Panc1 (cell line): ENCODE measurements around the gene IL6. TPM values are rescaled to one million over a fixed set of nuclear protein-coding genes. Genes with fewer than 3 reads are reported as not detected.

Experiments used
- ATAC-seq: fragments of 200-7000 bp; cut with Tn5 transposase; 2 replicates; pipeline ENCODE4 v1.9.1; 2020; ENCODE audit warnings: mild to moderate bottlenecking, moderate library complexity
- BruUV-seq: library from RNA; stranded (reverse); fragments of 400-500 nt; replicated peaks from 2 replicates; lab custom pipeline; 2021; lab: Mats Ljungman, UMichigan
- CTCF ChIA-PET: fragments of 300-600 bp; sonication (Branson Sonifier 250); formaldehyde crosslinking; loops from one replicate; lab custom pipeline; 2022; ENCODE audit warnings: antibody characterized with exemption; lab: Charles Lee
- POLR2A ChIA-PET: fragments of 300-600 bp; sonication (Branson Sonifier 250); formaldehyde crosslinking; loops from one replicate; lab custom pipeline; 2022; ENCODE audit warnings: antibody characterized with exemption; lab: Charles Lee
- DNase-seq: peaks from one replicate; pipeline ENCODE4 v3.0.0-alpha.2; 2010; ENCODE audit warnings: low read depth, low spot score
- H3K27ac ChIP-seq: 2 replicates; pipeline ENCODE4 v1.5.1; 2011; ENCODE audit warnings: mild to moderate bottlenecking, low read length, inconsistent platforms
- H3K27me3 ChIP-seq: fragments of 200-500 bp; sonication (Bioruptor generic); 2 replicates; pipeline ENCODE4 v1.6.0; 2014; ENCODE audit warnings: low read length, inconsistent platforms; ENCODE audit not compliant: control insufficient read depth, insufficient read depth
- H3K36me3 ChIP-seq: fragments of 200-500 bp; sonication (Bioruptor generic); 2 replicates; pipeline ENCODE4 v1.5.1; 2014; ENCODE audit warnings: inconsistent platforms, mild to moderate bottlenecking, low read length, moderate library complexity; ENCODE audit not compliant: control insufficient read depth, insufficient read depth
- H3K4me1 ChIP-seq: 2 replicates; pipeline ENCODE4 v1.5.1; 2011; ENCODE audit warnings: inconsistent platforms, mild to moderate bottlenecking, low read length, moderate library complexity; ENCODE audit not compliant: control insufficient read depth, insufficient read depth
- H3K4me3 ChIP-seq, 2 experiments: 2 replicates each; pipeline ENCODE4 v1.5.1; 2011 to 2012; ENCODE audit warnings: low read depth in 2 of 2, low read length in 2 of 2, mild to moderate bottlenecking in 2 of 2, inconsistent platforms in 1 of 2, moderate library complexity in 1 of 2
- H3K9me3 ChIP-seq: fragments of 200-500 bp; sonication (Bioruptor generic); 2 replicates; pipeline ENCODE4 v1.5.1; 2014; ENCODE audit warnings: low read depth, mild to moderate bottlenecking, inconsistent platforms, low read length, moderate library complexity; ENCODE audit not compliant: control insufficient read depth, insufficient read depth
- CTCF ChIP-seq: fragments of 450-650 bp; IDR thresholded peaks from 2 replicates; pipeline ENCODE4 v1.5.1; 2017; ENCODE audit warnings: mild to moderate bottlenecking
- POLR2AphosphoS5 ChIP-seq: IDR thresholded peaks from 2 replicates; pipeline ENCODE4 v1.6.1; 2012; ENCODE audit warnings: mild to moderate bottlenecking, low read depth, low read length, moderate library complexity
- REST ChIP-seq, 2 experiments: IDR thresholded peaks; 2 replicates each; pipeline ENCODE4 v1.6.1; 2011 to 2012; ENCODE audit warnings: low read depth in 2 of 2, control low read depth in 1 of 2, low read length in 1 of 2, mild to moderate bottlenecking in 1 of 2, moderate library complexity in 1 of 2; ENCODE audit not compliant: insufficient read depth in 1 of 2
- SIN3A ChIP-seq: IDR thresholded peaks from 2 replicates; pipeline ENCODE4 v1.6.1; 2012; ENCODE audit warnings: low read depth, mild to moderate bottlenecking, low read length, moderate library complexity, borderline replicate concordance; ENCODE audit not compliant: insufficient read depth
- TCF7L2 ChIP-seq: IDR thresholded peaks from 2 replicates; pipeline ENCODE4 v1.6.1; 2011; ENCODE audit warnings: mild to moderate bottlenecking, low read depth, low read length, inconsistent platforms
- in situ Hi-C: cut with HindIII; loops from 2 replicates; pipeline ENCODE4 v1.10.0; 2016; ENCODE audit warnings: low sequenced_read_pairs, low pct_unique_long_range_greater_than_20kb
- intact Hi-C: fragments of 100-400 bp; cut with micrococcal nuclease; formaldehyde crosslinking; loops from one replicate; pipeline ENCODE4 v1.10.0; 2022; ENCODE audit not compliant: unreplicated experiment
- total RNA-seq: library from RNA; stranded (reverse); gene quantifications from one replicate; pipeline ENCODE4 v1.2.1, GENCODE V29; 2021; ENCODE audit not compliant: unreplicated experiment

IL6 gene
- total RNA-seq, 1 experiment from 2014 or later = not detected

GRCh38 chr7:22709857-22710256 lies 17.1 kb upstream of the IL6 start:
- ChIA-PET CTCF (no interaction called here), POLR2A (no interaction called here)
- Histone ChIP-seq H3K4me1 (no peaks in the 10 kb centered on the region), H3K27me3 (no peaks in the 10 kb centered on the region), H3K9me3 (no peaks in the 10 kb centered on the region), H3K4me3 (no peak overlapping the region), H3K27ac (no peak overlapping the region), H3K36me3 (no peaks in the 10 kb centered on the region)
- TF ChIP-seq REST (IDR thresholded peaks at IDR 0.05; ENCODE audit: insufficient read depth in 1 of 2, low read depth in 2 of 2, low read length in 1 of 2) (no peak), TCF7L2 (no peak), SIN3A (no peak), POLR2AphosphoS5 (no peak), CTCF (no peak)
- no peak for ATAC-seq
- DNase-seq = no peak
- intact Hi-C loops (no loop called here), in situ Hi-C loops (no loop called here)
- BruUV-seq = no TSS peak

GRCh38 chr7:22712999-22713398 lies 14.0 kb upstream of the IL6 start:
- no peaks in the 10 kb centered on the region for H3K36me3 ChIP-seq
- no TSS peak for BruUV-seq
- ChIA-PET CTCF (no interaction called here), POLR2A (no interaction called here)
- H3K27me3 ChIP-seq = no peaks in the 10 kb centered on the region
- in situ Hi-C loops = no loop called here
- no peak overlapping the region for H3K4me3 ChIP-seq
- intact Hi-C loops = no loop called here
- no peak overlapping the region for H3K27ac ChIP-seq
- no peak for TF ChIP-seq POLR2AphosphoS5
- no peak for TF ChIP-seq CTCF
- no peak for TF ChIP-seq REST (IDR thresholded peaks at IDR 0.05; ENCODE audit: insufficient read depth in 1 of 2, low read depth in 2 of 2, low read length in 1 of 2)
- TF ChIP-seq TCF7L2 = no peak
- TF ChIP-seq SIN3A = no peak
- peaks cover 13% of the 10 kb centered on the region for H3K4me1 ChIP-seq
- no peak for DNase-seq
- H3K9me3 ChIP-seq = no peaks in the 10 kb centered on the region; the same call in 1 of the 2 replicates
- ATAC-seq = no peak
